ENCODE data around the gene LMNB1.
"Not testable (repeated sequence)": the region's sequence is repeated elsewhere in the genome, so short reads cannot be mapped to it uniquely, and the experiment has no call there.

LMNB1 gene

DNA sequence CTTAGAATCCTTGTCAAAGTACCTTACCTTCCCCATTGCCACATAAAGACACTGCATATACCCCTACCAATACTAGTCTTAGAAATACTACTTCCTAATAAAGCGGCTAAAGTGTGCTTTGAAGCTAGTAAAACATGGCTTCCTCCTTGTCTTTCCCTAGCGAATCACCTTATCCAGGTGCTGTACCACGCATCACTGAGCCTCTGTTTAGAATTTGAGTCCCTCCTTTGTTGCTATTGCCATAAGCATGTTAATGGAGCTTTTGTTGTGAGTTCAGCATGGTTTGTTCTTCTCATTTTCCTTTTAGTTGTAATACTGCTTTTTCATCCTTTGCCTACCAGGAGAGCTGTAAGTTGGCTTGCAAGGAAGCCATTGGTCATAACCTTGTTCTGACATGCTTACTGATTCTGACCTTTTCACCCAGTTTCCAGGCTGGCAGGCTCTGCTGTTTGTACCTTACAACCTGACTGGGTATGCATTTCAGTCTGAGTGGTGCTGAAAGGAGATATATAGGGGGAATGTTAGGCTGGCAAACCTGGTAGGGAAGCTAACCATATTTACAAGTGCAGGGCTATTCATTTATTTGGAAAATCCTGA lies 49.8 kb downstream of the LMNB1 start:
- no peak overlapping the region for H3K4me3 ChIP-seq (replicated peaks; ENCODE audit: low read depth, low read length)
- DNase-seq (ENCODE audit: low read depth), result no peak
- TF ChIP-seq, protein P1, sequence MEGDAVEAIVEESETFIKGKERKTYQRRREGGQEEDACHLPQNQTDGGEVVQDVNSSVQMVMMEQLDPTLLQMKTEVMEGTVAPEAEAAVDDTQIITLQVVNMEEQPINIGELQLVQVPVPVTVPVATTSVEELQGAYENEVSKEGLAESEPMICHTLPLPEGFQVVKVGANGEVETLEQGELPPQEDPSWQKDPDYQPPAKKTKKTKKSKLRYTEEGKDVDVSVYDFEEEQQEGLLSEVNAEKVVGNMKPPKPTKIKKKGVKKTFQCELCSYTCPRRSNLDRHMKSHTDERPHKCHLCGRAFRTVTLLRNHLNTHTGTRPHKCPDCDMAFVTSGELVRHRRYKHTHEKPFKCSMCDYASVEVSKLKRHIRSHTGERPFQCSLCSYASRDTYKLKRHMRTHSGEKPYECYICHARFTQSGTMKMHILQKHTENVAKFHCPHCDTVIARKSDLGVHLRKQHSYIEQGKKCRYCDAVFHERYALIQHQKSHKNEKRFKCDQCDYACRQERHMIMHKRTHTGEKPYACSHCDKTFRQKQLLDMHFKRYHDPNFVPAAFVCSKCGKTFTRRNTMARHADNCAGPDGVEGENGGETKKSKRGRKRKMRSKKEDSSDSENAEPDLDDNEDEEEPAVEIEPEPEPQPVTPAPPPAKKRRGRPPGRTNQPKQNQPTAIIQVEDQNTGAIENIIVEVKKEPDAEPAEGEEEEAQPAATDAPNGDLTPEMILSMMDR (IDR thresholded peaks at IDR 0.05; ENCODE audit: low read length, missing control alignments), result no peak

DNA sequence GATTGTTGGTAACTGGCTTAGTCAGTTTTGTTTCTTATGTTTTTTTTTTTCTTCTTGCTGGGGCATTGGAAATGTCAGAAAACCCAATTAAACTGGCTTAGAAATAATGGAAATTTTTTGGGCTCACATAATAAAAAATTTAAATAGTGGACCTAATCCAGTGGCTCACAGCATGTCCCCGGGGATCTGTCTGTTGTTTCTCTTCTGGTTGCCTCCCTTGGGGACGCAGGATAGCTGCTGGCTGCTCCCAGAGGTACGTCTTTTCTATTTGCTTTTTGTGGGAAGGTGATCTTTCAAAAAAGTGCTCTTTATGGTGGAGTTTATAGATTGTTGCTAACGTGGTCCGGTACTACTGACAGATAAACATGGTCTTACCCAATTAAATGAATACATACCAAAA lies 52.2 kb downstream of the LMNB1 start:
- H3K4me3 ChIP-seq (replicated peaks; ENCODE audit: low read depth, low read length), result no peak overlapping the region
- TF ChIP-seq, protein P1 (IDR thresholded peaks at IDR 0.05; ENCODE audit: low read length, missing control alignments), result no peak
- no peak for DNase-seq (ENCODE audit: low read depth)

DNA sequence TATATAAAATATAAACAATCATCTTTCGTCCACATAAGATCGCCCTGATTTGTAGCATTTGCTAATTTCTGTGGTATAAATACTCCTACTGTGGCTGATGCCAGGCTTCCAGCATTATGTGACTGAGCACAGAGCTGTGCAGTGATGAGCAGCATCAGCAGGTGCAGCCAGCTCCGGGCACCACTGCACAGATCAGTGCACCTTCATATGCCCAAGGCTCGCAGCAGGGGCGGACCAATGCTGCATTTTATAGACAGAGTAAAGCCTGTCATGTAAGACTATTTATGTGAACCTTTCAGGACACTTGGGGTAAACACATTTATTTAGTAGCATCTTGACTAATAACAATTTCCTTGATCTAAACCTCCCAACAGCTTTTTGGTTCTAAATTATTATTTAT lies 53.1 kb downstream of the LMNB1 start:
- no peak overlapping the region for H3K4me3 ChIP-seq (replicated peaks; ENCODE audit: low read depth, low read length)
- TF ChIP-seq, protein P1 (IDR thresholded peaks at IDR 0.05; ENCODE audit: low read length, missing control alignments), result no peak
- DNase-seq (ENCODE audit: low read depth), result no peak

DNA sequence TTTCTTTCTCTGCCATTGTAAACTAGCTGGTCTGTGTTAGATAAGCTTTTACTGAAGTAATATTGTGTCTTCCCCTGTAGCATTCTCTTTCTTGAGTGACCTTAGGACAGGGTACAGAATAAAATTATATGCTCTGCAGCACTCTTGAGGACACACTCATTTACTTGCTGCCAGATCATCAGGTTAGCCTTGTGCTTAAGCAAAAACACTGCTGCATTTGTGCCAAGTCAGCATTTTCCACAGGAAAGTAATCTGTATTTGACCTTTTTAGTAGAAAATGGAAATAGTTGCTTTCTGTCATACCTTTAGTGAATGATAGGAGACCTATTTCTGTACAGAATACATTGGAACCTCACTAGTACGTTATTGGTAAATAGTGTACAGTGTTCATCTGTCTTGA lies 54.2 kb downstream of the LMNB1 start:
- no peak overlapping the region for H3K4me3 ChIP-seq (replicated peaks; ENCODE audit: low read depth, low read length)
- TF ChIP-seq, protein P1 (IDR thresholded peaks at IDR 0.05; ENCODE audit: low read length, missing control alignments), result no peak
- DNase-seq (ENCODE audit: low read depth), result no peak

DNA sequence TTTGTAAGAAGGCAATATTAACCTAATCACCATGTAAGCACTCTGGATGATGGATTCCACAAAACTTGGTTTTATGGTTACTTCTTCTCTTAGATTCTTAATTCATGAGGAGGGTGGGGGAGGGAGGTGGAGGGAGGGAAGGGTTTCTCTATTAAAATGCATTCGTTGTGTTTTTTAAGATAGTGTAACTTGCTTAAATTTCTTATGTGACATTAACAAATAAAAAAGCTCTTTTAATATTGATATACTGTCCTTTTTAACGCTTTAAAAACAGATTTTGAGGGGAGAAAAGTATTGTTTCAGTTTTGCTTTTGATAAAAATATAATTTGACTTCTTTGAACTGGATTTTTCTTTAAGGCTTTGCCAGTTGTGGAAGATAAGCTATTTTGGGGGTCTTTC lies 59.8 kb downstream of the LMNB1 start:
- no peak overlapping the region for H3K4me3 ChIP-seq (replicated peaks; ENCODE audit: low read depth, low read length)
- DNase-seq (ENCODE audit: low read depth), result no peak
- TF ChIP-seq, protein P1 (IDR thresholded peaks at IDR 0.05; ENCODE audit: low read length, missing control alignments), result no peak

DNA sequence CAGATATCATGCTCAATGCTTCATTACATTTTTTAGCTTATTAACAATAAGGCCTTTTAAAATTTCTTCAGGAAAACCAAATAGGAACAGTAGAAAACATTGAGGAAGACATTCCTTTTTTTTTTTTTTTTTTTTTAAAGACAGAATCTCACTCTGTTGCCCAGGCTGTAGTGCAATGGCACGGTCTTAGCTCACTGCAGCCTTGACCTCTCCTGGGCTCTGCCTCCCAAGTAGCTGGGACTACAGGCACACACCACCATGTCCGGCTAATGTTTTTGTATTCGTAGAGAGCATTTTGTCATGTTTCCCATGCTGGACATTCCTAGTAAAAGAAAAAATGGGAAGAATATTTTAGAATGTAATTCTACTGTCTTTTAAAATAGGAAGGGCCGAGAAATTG lies 60.3 kb downstream of the LMNB1 start:
- TF ChIP-seq, protein P1 (IDR thresholded peaks at IDR 0.05; ENCODE audit: low read length, missing control alignments), result no peak
- no peak overlapping the region for H3K4me3 ChIP-seq (replicated peaks; ENCODE audit: low read depth, low read length)
- no peak for DNase-seq (ENCODE audit: low read depth)

DNA sequence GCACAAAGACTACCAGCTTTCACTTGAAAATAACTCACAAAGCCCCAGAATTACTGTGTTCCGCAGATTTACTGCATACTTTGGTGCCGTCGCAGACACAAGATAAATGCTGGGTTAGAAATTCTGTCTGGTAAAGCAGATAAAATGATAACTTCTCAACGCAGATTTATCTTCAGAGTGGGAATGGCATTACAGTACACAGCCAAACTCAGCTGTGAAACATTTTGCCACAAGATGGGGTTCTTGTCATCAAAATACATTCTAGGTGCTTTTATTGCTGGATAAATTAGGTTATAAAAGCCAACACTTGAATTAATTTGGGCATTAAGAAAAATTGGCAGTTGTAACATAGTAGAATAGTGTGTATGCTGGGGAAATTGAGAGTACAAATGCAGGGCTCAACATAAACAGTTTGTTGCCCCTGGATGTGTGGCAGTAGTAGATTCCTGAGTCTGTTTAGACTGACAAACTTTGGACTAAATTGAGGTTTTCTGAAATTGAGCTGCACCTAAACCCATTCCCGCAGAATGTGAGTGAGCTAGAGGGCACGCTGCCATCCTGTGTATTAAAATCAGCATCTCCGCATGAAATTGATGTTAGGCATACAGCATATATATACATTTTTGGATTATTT lies 61.1 kb downstream of the LMNB1 start:
- TF ChIP-seq, protein P1 (IDR thresholded peaks at IDR 0.05; ENCODE audit: low read length, missing control alignments), result peak; percentile 62
- peak; percentile 69 for DNase-seq (ENCODE audit: low read depth)
- no peak overlapping the region for H3K4me3 ChIP-seq (replicated peaks; ENCODE audit: low read depth, low read length)

DNA sequence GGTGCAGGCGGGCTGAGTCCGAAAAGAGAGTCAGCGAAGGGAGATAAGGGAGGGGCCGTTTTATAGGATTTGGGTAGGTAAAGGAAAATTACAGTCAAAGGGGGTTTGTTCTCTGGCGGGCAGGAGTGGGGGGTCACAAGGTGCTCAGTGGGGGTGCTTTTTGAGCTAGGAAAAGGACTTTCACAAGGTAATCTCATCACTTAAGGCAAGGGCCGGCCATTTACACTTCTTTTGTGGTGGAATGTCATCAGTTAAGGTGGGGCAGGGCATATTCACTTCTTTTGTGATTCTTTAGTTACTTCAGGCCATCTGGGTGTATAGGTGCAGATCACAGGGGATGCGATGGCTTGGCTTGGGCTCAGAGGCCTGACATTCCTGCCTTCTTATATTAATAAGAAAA lies 62.5 kb downstream of the LMNB1 start:
- not testable (repeated sequence) for DNase-seq (ENCODE audit: low read depth); H3K4me3 ChIP-seq (replicated peaks; ENCODE audit: low read depth, low read length)

DNA sequence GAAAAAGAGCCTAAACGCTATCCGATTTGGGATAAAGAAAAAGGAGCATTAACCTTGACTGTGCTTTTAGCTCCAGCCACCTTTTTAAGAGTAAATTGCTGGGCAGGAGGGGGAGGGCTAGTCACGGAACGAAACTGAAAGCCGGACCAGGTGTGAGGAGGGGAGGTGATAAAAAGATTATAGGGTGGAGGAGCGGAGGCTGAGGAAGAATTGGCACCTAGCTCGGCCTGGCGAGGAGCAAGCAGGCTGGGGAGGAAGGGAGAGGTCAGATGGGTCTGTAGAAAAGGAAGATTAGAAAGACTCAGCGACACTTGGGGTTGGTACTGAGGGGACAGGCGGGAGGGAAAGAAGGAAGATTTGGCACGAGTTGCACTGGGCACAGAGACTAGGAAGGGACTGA lies 66.4 kb downstream of the LMNB1 start:
- not testable (repeated sequence) for H3K4me3 ChIP-seq (replicated peaks; ENCODE audit: low read depth, low read length); DNase-seq (ENCODE audit: low read depth)

DNA sequence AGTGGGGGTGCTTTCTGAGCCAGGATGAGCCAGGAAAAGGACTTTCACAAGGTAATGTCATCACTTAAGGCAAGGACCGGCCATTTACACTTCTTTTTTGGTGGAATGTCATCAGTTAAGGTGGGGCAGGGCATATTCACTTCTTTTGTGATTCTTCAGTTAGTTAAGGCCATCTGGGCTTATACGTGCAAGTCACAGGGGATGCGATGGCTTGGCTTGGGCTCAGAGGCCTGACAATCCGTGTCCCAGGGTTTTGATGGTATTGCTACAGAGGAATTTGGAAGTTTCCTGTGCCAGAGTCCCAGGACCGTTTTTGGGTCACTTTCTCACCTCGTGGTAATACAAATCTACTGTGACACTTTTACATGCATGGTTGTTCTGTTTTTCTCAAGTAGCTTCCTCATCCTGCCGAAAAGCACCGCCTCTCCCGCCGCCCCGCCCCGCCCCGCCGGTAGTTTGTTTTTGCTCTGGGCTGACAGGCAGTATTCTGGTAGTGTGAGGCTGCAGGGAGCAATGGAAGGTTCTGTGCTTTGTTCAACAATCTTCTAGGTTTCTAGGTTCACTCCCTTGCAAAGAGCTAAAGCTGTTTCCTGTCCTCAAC lies 68.6 kb downstream of the LMNB1 start:
- not testable (repeated sequence) for H3K4me3 ChIP-seq (replicated peaks; ENCODE audit: low read depth, low read length); DNase-seq (ENCODE audit: low read depth)

Measured in fibroblast of pulmonary artery (primary cell).